Ishikawa (cell line): ENCODE results near the gene C20orf202.

Experiments used
- CEBPB ChIP-seq: IDR thresholded peaks from 2 replicates; pipeline ENCODE4 v1.6.1; 2012
- CREB1 ChIP-seq: IDR thresholded peaks from 2 replicates; pipeline ENCODE4 v1.6.1; 2012; ENCODE audit warnings: low read depth
- EGR1 ChIP-seq: IDR thresholded peaks from 2 replicates; pipeline ENCODE4 v1.6.1; 2012
- EP300 ChIP-seq: IDR thresholded peaks from 2 replicates; pipeline ENCODE4 v1.6.1; 2012; ENCODE audit warnings: borderline replicate concordance
- FOXM1 ChIP-seq: IDR thresholded peaks from 2 replicates; pipeline ENCODE4 v1.6.1; 2012; ENCODE audit warnings: low read depth, borderline replicate concordance
- MAX ChIP-seq: IDR thresholded peaks from 2 replicates; pipeline ENCODE4 v1.6.1; 2012
- NFIC ChIP-seq: IDR thresholded peaks from 2 replicates; pipeline ENCODE4 v1.6.1; 2012
- RAD21 ChIP-seq: IDR thresholded peaks from 2 replicates; pipeline ENCODE4 v1.6.1; 2012; ENCODE audit warnings: low read depth
- REST ChIP-seq: IDR thresholded peaks from 2 replicates; pipeline ENCODE4 v1.6.1; 2012; ENCODE audit warnings: low read depth, mild to moderate bottlenecking
- TAF1 ChIP-seq: IDR thresholded peaks from 2 replicates; pipeline ENCODE4 v1.6.1; 2012; ENCODE audit warnings: low read depth, mild to moderate bottlenecking
- TCF12 ChIP-seq: IDR thresholded peaks from 2 replicates; pipeline ENCODE4 v1.6.1; 2012; ENCODE audit warnings: low read depth
- TEAD4 ChIP-seq: IDR thresholded peaks from 2 replicates; pipeline ENCODE4 v1.6.1; 2012
- USF1 ChIP-seq: IDR thresholded peaks from 2 replicates; pipeline ENCODE4 v1.6.1; 2012
- YY1 ChIP-seq: IDR thresholded peaks from 2 replicates; pipeline ENCODE4 v1.6.1; 2012; ENCODE audit warnings: low read depth
- ZBTB7A ChIP-seq: IDR thresholded peaks from 2 replicates; pipeline ENCODE4 v1.6.1; 2012; ENCODE audit warnings: low read depth

The C20orf202 gene

GRCh38 chr20:1173698-1174097 lies 29.6 kb upstream of the C20orf202 start:
- 0 out of 2 replicates have a peak, but pooled peaks have one; percentile 35 for TF ChIP-seq REST
- no peak for TF ChIP-seq CREB1

- TF ChIP-seq TAF1 (no peak), FOXM1 (no peak), USF1 (no peak), CREB1 (no peak), REST (no peak), EGR1 (no peak)
Observed at GRCh38 chr20:1174787-1175186, 28.5 kb upstream of the C20orf202 start.

GRCh38 chr20:1177680-1178079 lies 25.6 kb upstream of the C20orf202 start:
- TF ChIP-seq RAD21, result peak; percentile 26; the same call in 1 of the 2 replicates
- no peak for TF ChIP-seq NFIC
- no peak for TF ChIP-seq TAF1
- no peak for TF ChIP-seq REST
- no peak for TF ChIP-seq YY1

- TF ChIP-seq NFIC (no peak), CEBPB (no peak), EGR1 (no peak), MAX (no peak), TEAD4 (no peak), USF1 (no peak), ZBTB7A (no peak), TCF12 (no peak), TAF1 (no peak), REST (no peak), EP300 (no peak), YY1 (no peak), CREB1 (no peak), RAD21 (no peak)
Observed at GRCh38 chr20:1178103-1178502, 25.2 kb upstream of the C20orf202 start.
